Small intestine (tissue), 7 donors: ENCODE results near the gene TUBD1. TPM values are rescaled to one million over a fixed set of nuclear protein-coding genes. Genes with fewer than 3 reads are reported as not detected.

Experiments used
- DNase-seq, 2 donors: peaks; one replicate each; pipeline versions ENCODE4 v3.0.0 to v3.0.0-alpha.2; 2013
- FAIRE-seq: peaks from 2 replicates; lab custom pipeline; 2012; peaks lifted over from hg19 to GRCh38; lab: Jason Lieb, UNC
- H3K27ac ChIP-seq, 3 donors: one replicate each; pipeline ENCODE4 v1.5.1; 2013; ENCODE audit warnings: low read length in 2 of 3, mild to moderate bottlenecking in 2 of 3, control low read depth in 1 of 3, inconsistent platforms in 1 of 3, low read depth in 1 of 3, moderate library complexity in 1 of 3
- H3K27me3 ChIP-seq, 3 donors: one replicate each; pipeline ENCODE4 v1.6.1; 2013; ENCODE audit warnings: low read length in 3 of 3, inconsistent platforms in 1 of 3; ENCODE audit not compliant: control insufficient read depth in 3 of 3, insufficient read depth in 3 of 3
- H3K36me3 ChIP-seq, 3 donors: one replicate each; pipeline ENCODE4 v1.6.1; 2013; ENCODE audit warnings: low read length in 3 of 3, inconsistent platforms in 1 of 3, low read depth in 1 of 3, mild to moderate bottlenecking in 1 of 3, moderate library complexity in 1 of 3; ENCODE audit not compliant: control insufficient read depth in 3 of 3, insufficient read depth in 2 of 3
- H3K4me1 ChIP-seq, 3 donors: one replicate each; pipeline ENCODE4 v1.6.1; 2013; ENCODE audit warnings: low read length in 2 of 3, inconsistent platforms in 1 of 3, low read depth in 1 of 3, mild to moderate bottlenecking in 1 of 3, moderate library complexity in 1 of 3; ENCODE audit not compliant: control insufficient read depth in 3 of 3, insufficient read depth in 2 of 3
- H3K4me3 ChIP-seq, 3 donors: one replicate each; pipeline ENCODE4 v1.5.1; 2013; ENCODE audit warnings: low read length in 3 of 3, control low read depth in 1 of 3, inconsistent platforms in 1 of 3, low read depth in 1 of 3, mild to moderate bottlenecking in 1 of 3, moderate library complexity in 1 of 3
- H3K9me3 ChIP-seq, 2 donors: one replicate each; pipeline ENCODE4 v1.6.1; 2013; ENCODE audit warnings: low read depth in 1 of 2, low read length in 1 of 2; ENCODE audit not compliant: control insufficient read depth in 2 of 2, insufficient read depth in 1 of 2
- WGBS, 3 donors: extraction: QIAGEN DNeasy Blood & Tissue Kit; methylation state at CpG; one replicate each; pipeline ENCODE4 v1.1.7; 2013; 5-methylcytosine and 5-hydroxymethylcytosine counted together
- polyA plus RNA-seq, 4 donors: library from polyadenylated mRNA; stranded (reverse) in 3 of 4; unstranded in 1 of 4; fragments of 200-250 nt in 3 of 4; fragments of 120-200 nt in 1 of 4; gene quantifications; one replicate each; pipeline versions ENCODE4 v1.2.1 to v1.2.3, GENCODE V29; 2013
- donor health status: healthy with polysubstance abuse.
- donor health status: control.
- donor health status: control.
- donor health status: Bipolar disorder and iron deficiency.
- donor health status: healthy.

Gene TUBD1
- polyA plus RNA-seq, 4 donors: 5.2 to 11.9 (median 7.4) TPM

DNA sequence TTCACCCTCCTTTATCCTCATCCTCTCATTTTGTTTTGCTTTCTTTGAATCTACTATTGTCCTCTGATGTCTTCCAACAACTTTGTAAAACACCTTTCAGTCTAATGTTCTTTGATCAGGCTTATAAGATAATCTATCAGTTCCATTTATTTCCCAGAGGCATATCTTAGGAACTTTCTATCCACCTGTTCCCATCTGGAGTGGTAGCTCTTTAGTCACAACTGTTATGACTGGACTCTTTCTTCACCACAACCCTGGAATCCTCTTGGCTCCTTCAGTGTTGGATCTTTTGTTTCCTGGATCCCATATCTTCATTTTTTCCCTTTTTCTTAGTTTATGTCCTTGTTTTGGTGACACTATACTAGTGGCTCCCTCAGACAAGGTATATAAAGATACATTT, 23.7 kb upstream of the TUBD1 start:
- H3K27ac ChIP-seq: no peak overlapping the region
- H3K27me3 ChIP-seq: no peaks in the 10 kb centered on the region
- no peak for DNase-seq
- H3K4me1 ChIP-seq: no peaks in the 10 kb centered on the region
- no peak overlapping the region for H3K4me3 ChIP-seq
- H3K36me3 ChIP-seq: peaks cover 8 to 56% (median 11%) of the 10 kb centered on the region in 3 donors
- no peak for FAIRE-seq
- H3K9me3 ChIP-seq: no peaks in the 10 kb centered on the region

DNA sequence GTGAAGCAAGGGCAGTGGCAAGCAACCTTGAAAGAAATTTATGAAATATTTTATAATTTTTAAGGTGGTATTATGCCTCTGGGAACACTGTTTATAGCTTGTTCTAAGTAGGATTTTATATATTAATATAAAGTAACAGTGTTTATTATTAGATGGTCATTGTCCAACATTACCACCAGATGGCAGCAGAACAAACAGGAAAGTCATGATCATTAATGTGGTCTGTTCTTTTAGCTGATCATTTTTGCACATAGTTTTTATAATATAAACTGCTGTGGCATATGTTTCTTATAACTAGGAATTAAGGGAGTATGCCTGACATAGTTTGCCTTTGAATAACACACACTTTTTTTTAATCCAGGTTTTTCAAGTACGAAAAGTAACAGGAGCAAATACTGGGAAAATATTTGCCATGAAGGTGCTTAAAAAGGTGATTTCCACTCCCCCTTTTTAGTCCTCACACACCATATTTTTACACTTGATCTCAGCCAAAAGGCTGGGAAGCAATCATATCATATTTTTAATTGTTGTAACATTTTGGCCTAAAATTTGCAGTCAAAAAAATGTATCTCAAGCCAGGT, 21.6 kb upstream of the TUBD1 start:
- WGBS, 3 donors: 76 to 100% (median 88%) methylated on average over 1 of the region's 1 CpG
- Histone ChIP-seq H3K36me3 (peaks cover 6 to 49% (median 10%) of the 10 kb centered on the region in 3 donors), H3K4me3 (no peak overlapping the region), H3K27ac (no peak overlapping the region), H3K27me3 (no peaks in the 10 kb centered on the region), H3K4me1 (no peaks in the 10 kb centered on the region), H3K9me3 (no peaks in the 10 kb centered on the region)
- peak; percentile 46 to 50 for DNase-seq
- peak; percentile 64 for FAIRE-seq

GRCh38 chr17:59907467-59907866, 14.7 kb upstream of the TUBD1 start:
- H3K27ac ChIP-seq: no peak overlapping the region

GRCh38 chr17:59903455-59903854, 10.7 kb upstream of the TUBD1 start:
- H3K27me3 ChIP-seq: no peaks in the 10 kb centered on the region
- no peaks in the 10 kb centered on the region for H3K4me1 ChIP-seq
- peaks cover 2 to 22% (median 4%) of the 10 kb centered on the region in 3 donors for H3K36me3 ChIP-seq
- DNase-seq (no peak), FAIRE-seq (no peak)
- no peak overlapping the region for H3K27ac ChIP-seq
- 73 to 95% (median 88%) methylated on average over 2 of the region's 2 CpGs for WGBS, 3 donors
- no peaks in the 10 kb centered on the region for H3K9me3 ChIP-seq
- no peak overlapping the region for H3K4me3 ChIP-seq

More at GRCh38 chr17:59907467-59907866, 14.7 kb upstream of the TUBD1 start:
- no peak overlapping the region for H3K4me3 ChIP-seq
- H3K27me3 ChIP-seq: no peaks in the 10 kb centered on the region
- no peaks in the 10 kb centered on the region for H3K9me3 ChIP-seq
- H3K4me1 ChIP-seq: no peaks in the 10 kb centered on the region
- no peak for DNase-seq
- FAIRE-seq: no peak
- peaks cover 0 to 22% (median 5%) of the 10 kb centered on the region in 3 donors for H3K36me3 ChIP-seq
- 84 to 91% (median 90%) methylated on average over 3 of the region's 3 CpGs for WGBS, 3 donors

GRCh38 chr17:59901604-59902003, 8.9 kb upstream of the TUBD1 start:
- 97 to 98% (median 98%) methylated on average over 8 of the region's 8 CpGs for WGBS, 3 donors

GRCh38 chr17:59899099-59899498, 6.4 kb upstream of the TUBD1 start:
- no peak for FAIRE-seq
- Histone ChIP-seq H3K9me3 (no peaks in the 10 kb centered on the region), H3K27me3 (no peaks in the 10 kb centered on the region), H3K27ac (no peak overlapping the region), H3K4me3 (no peak overlapping the region), H3K4me1 (peaks cover 0 to 6% (median 0%) of the 10 kb centered on the region in 3 donors), H3K36me3 (peaks cover 2 to 18% (median 3%) of the 10 kb centered on the region in 3 donors)
- no peak for DNase-seq
- 87 to 88% (median 88%) methylated on average over 5 of the region's 5 CpGs for WGBS, 3 donors

More at GRCh38 chr17:59901604-59902003, 8.9 kb upstream of the TUBD1 start:
- no peaks in the 10 kb centered on the region for H3K27me3 ChIP-seq
- H3K4me3 ChIP-seq: no peak overlapping the region
- no peak for DNase-seq
- no peaks in the 10 kb centered on the region for H3K9me3 ChIP-seq
- no peak for FAIRE-seq
- no peaks in the 10 kb centered on the region for H3K4me1 ChIP-seq
- H3K27ac ChIP-seq: no peak overlapping the region
- H3K36me3 ChIP-seq: peaks cover 2 to 21% (median 3%) of the 10 kb centered on the region in 3 donors

DNA sequence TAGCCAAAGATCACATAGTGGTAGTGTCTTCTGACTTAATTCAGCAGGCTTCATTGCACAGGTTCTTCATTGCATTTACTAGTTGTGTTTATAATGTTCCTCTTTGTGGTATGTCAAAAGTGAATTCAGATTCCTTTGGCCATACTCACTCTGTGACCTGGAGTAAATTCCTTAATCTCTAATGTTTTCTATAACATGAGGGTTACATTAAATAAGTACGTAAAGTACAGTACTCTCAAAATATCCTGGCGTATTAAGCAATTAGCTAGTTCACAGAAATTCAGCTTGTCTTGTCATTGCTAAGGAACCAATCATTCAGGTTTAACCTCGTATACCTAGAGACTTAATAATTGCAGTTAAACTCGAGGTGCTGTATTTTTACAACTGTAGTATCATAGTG, 4.3 kb upstream of the TUBD1 start:
- Histone ChIP-seq H3K27ac (no peak overlapping the region), H3K27me3 (no peaks in the 10 kb centered on the region), H3K4me1 (peaks cover 0 to 6% (median 0%) of the 10 kb centered on the region in 3 donors), H3K9me3 (no peaks in the 10 kb centered on the region), H3K36me3 (peaks cover 2 to 12% (median 3%) of the 10 kb centered on the region in 3 donors), H3K4me3 (no peak overlapping the region)
- DNase-seq (no peak), FAIRE-seq (no peak)
- 64 to 79% (median 68%) methylated on average over 4 of the region's 4 CpGs for WGBS, 3 donors

GRCh38 chr17:59893676-59894100, 945 bp upstream of the TUBD1 start:
- Histone ChIP-seq H3K27ac (peak overlapping the region; percentile 77 to 85 (median 83)), H3K4me3 (peak overlapping the region; percentile 78 to 88 (median 84)), H3K9me3 (no peaks in the 10 kb centered on the region), H3K27me3 (no peaks in the 10 kb centered on the region), H3K36me3 (peaks cover 0 to 8% (median 5%) of the 10 kb centered on the region in 3 donors), H3K4me1 (peaks cover 0 to 6% (median 0%) of the 10 kb centered on the region in 3 donors)
- no peak for DNase-seq
- no peak for FAIRE-seq
- WGBS, 3 donors: 0 to 1% (median 0%) methylated on average over 11 of the region's 11 CpGs
